Activated naive CD4-positive, alpha-beta T cell treated with anti-CD3 and anti-CD28 coated beads, Interleukin-2, amount 10 ng/mL, durations not matched to agents 7 days and 5 days (primary cell): Measurements from ENCODE around the gene CEP78.
"Not testable (repeated sequence)": the region's sequence is repeated elsewhere in the genome, so short reads cannot be mapped to it uniquely, and the experiment has no call there.

Source experiments
- CTCF ChIA-PET: fragments of 350-600 bp; sonication (Branson Sonifier 250); formaldehyde crosslinking; loops from one replicate; lab custom pipeline; 2021; ENCODE audit warnings: antibody characterized with exemption; lab: Charles Lee
- DNase-seq: peaks from one replicate; pipeline ENCODE4 v3.0.0-alpha.2; 2020
- H3K27ac Mint-ChIP-seq: one replicate; pipeline ENCODE4 v1.8.0; 2021; ENCODE audit warnings: mild to moderate bottlenecking, moderate library complexity, mixed read lengths
- H3K27me3 Mint-ChIP-seq: one replicate; pipeline ENCODE4 v1.8.0; 2021; ENCODE audit warnings: mild to moderate bottlenecking, mixed read lengths
- H3K36me3 Mint-ChIP-seq: one replicate; pipeline ENCODE4 v1.8.0; 2021; ENCODE audit warnings: mixed read lengths
- H3K4me1 Mint-ChIP-seq: one replicate; pipeline ENCODE4 v1.8.0; 2021; ENCODE audit warnings: mixed read lengths
- H3K4me3 Mint-ChIP-seq: one replicate; pipeline ENCODE4 v1.8.0; 2021; ENCODE audit warnings: mild to moderate bottlenecking, moderate library complexity, mixed read lengths
- H3K9me3 Mint-ChIP-seq: one replicate; pipeline ENCODE4 v1.8.0; 2021; ENCODE audit warnings: mixed read lengths

The CEP78 gene

DNA sequence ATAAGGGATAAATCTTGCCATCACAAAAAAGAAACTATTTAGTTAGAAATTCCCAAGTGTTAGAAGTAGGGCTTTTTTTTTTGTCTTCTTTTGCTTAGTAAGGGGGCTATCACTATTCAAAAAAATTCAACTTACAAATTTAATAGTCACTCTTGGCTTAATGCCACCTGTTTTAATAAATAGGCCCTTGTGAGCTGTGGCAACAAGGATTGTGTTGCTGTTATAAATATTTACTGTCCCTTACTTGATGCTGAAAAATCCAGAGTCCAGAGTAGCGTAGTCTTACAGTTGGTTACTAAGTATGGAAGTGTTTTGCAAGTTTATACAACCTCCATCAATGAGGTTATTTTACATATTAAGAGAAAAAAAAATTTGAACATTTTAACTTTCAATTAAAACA, 21.4 kb upstream of the CEP78 start:
- Mint-ChIP-seq H3K36me3 (peaks cover 2% of the 10 kb centered on the region), H3K27me3 (no peaks in the 10 kb centered on the region), H3K4me3 (no peak overlapping the region), H3K4me1 (peaks cover 39% of the 10 kb centered on the region), H3K9me3 (no peaks in the 10 kb centered on the region), H3K27ac (no peak overlapping the region)
- no peak for DNase-seq
- CTCF ChIA-PET = interaction anchor here (0.6 to 4.8 kb wide), 9 partner anchors 11 to 238 kb away, joined by 3 to 21 read pairs (median 3); no protein-coding TSS in a partner anchor

DNA sequence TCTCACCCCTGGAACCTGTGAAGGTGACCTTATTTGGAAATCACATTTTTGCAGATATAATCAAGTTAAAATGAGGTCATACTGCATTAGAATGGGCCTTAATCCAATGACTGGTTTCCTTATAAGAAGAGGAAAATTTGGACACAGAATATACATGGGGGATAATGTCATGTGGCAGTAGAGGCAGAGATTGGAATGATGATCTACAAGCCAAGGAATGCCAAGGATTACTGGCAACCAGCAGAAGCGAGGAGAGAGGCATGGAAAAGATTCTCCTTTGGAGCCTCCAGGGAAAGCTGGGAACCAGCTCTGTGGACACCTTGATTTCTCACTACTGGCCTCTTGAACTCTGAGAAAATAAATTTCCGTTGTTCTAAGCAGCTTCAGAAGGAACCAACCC, 20.2 kb upstream of the CEP78 start:
- DNase-seq = no peak
- H3K9me3 Mint-ChIP-seq = no peaks in the 10 kb centered on the region
- CTCF ChIA-PET = interaction anchor here (1.0 to 4.8 kb wide), 6 partner anchors 82 to 239 kb away, joined by 3 to 21 read pairs (median 3); partner anchors contain the start of gene PSAT1

DNA sequence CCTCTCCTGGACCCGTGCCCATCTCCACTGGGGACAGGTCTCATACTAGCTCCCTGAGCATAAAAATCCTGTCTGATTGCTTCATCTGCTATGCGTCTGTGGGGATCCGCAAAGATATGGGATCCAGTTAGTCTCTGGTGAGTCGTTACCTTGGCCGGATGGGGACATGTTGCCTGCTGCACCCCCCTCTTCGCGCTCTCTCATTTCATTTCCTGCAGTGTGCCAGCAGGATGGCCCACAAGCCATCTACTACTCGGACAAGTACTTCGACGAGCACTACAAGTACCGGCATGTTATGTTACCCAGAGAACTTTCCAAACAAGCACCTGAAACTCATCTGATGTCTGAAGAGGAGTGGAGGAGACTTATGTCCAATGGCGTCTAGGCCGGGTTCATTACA, 17.0 kb upstream of the CEP78 start:
- Mint-ChIP-seq H3K27ac (no peak overlapping the region), H3K4me1 (peaks cover under 1% of the 10 kb centered on the region), H3K36me3 (no peaks in the 10 kb centered on the region), H3K4me3 (no peak overlapping the region), H3K27me3 (peaks cover 22% of the 10 kb centered on the region), H3K9me3 (no peaks in the 10 kb centered on the region)
- no peak for DNase-seq
- CTCF ChIA-PET = no interaction called here

More for the DNA sequence above, 20.2 kb upstream of the CEP78 start:
- H3K27ac Mint-ChIP-seq = no peak overlapping the region
- no peak overlapping the region for H3K4me3 Mint-ChIP-seq
- H3K36me3 Mint-ChIP-seq = peaks cover 2% of the 10 kb centered on the region
- H3K27me3 Mint-ChIP-seq = peaks cover 9% of the 10 kb centered on the region
- peaks cover 31% of the 10 kb centered on the region for H3K4me1 Mint-ChIP-seq

DNA sequence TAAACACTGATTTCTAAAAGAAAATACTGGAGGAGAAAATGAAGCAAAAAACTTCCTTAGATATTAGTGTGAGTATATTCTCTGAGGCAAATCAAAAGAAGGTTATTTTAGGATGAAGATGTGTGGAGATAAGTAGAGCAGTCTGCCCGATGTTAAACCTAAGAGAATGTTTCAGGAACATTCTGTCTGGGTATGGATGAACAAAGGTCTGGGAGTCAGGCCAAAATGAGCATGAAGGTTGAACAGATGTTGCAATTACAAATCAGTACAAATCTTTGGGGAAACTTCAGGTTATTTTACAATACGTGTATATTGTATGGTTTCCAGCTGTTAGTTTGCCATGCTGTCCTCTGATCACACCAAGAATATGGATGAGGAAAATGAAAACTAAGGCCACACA, 14.4 kb upstream of the CEP78 start:
- DNase-seq = no peak
- no peaks in the 10 kb centered on the region for H3K4me1 Mint-ChIP-seq
- H3K9me3 Mint-ChIP-seq = no peaks in the 10 kb centered on the region
- no peaks in the 10 kb centered on the region for H3K36me3 Mint-ChIP-seq
- H3K4me3 Mint-ChIP-seq = no peak overlapping the region
- H3K27ac Mint-ChIP-seq = no peak overlapping the region
- H3K27me3 Mint-ChIP-seq = peaks cover 30% of the 10 kb centered on the region
- CTCF ChIA-PET = no interaction called here

DNA sequence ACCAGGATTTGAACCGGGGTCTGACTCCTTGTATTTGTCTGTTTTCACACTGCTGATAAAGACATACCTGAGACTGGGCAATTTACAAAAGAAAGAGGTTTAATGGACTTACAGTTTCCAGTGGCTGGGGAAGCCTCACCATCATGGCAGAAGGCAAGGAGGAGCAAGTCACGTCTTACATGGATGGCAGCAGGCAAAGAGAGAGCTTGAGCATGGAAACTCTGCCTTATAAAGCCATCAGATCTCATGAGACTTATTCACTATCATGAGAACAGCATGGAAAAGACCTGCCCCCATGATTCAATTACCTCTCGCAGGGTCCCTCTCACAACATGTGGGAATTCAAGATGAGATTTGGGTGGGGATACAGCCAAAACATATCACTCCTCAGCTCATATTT, 14.0 kb upstream of the CEP78 start:
- H3K4me3 Mint-ChIP-seq, H3K27ac Mint-ChIP-seq, H3K9me3 Mint-ChIP-seq, DNase-seq, CTCF ChIA-PET, H3K4me1 Mint-ChIP-seq, H3K36me3 Mint-ChIP-seq: not testable (repeated sequence)
- H3K27me3 Mint-ChIP-seq = peaks cover 35% of the 10 kb centered on the region

DNA sequence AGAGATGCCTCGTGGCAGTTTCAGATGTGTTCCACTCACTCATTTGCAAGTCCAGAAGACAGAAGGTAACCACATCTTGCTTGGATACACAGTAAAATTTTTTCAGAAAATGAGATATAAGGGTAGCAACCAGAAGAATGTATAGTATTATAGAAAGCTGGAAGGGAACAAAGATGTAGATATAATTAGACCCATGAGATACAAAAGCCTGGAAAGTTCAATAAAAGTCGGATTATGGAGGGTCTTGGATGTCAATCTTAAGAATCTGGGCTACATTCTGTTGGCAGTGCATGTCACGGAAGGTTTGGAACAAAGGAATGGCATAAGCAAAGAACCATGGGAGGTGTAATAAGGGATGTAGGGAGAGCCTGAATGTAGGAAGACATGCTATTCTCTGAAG, 5.1 kb upstream of the CEP78 start:
- CTCF ChIA-PET = no interaction called here

DNA sequence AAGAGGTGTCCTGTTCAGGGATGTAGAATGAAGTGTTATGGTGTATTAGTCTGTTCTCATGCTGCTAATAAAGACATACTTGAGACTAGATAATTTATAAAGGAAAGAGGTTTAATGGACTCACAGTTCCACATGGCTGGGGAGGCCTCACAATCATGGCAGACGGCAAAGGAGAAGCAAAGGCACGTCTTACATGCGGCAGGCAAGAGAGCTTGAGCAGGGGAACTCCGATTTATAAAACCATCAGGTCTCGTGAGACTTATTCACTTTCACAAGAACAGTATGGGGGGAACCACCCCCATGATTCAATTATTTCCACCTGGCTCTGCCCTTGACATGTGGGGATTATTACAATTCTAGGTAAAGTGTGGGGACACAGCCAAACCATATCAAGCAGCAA, 3.4 kb upstream of the CEP78 start:
- not testable (repeated sequence) for H3K27me3 Mint-ChIP-seq, DNase-seq, H3K36me3 Mint-ChIP-seq, H3K4me1 Mint-ChIP-seq, H3K27ac Mint-ChIP-seq, H3K4me3 Mint-ChIP-seq, H3K9me3 Mint-ChIP-seq
- CTCF ChIA-PET = interaction anchor here (1.2 to 1.4 kb wide), 2 partner anchors 19 to 137 kb away, joined by 3 to 4 read pairs; no protein-coding TSS in a partner anchor

More for the DNA sequence above, 5.1 kb upstream of the CEP78 start:
- Mint-ChIP-seq H3K4me3 (no peak overlapping the region), H3K4me1 (peaks cover under 1% of the 10 kb centered on the region), H3K36me3 (no peaks in the 10 kb centered on the region), H3K27me3 (peaks cover 13% of the 10 kb centered on the region), H3K27ac (no peak overlapping the region), H3K9me3 (no peaks in the 10 kb centered on the region)
- DNase-seq = no peak

DNA sequence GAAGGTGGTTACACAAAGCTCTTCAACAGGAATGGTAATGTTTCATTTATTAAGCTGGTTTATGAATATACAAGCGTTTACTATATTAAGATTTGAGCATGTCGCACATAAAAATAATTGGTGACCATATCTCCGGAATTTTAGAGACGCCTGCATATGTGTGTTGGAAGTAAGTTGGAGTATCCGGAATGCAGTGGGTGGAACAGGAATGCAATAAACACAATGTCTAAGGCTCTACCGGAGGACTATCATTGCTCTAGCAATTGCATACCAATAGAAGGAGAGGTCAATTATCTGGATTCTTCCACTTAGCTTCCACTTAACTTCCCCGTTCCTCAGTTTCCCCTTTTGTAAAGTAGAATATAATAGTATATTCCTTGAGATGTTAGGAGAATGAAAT, 1.1 kb upstream of the CEP78 start:
- peaks cover 18% of the 10 kb centered on the region for H3K36me3 Mint-ChIP-seq
- peaks cover 27% of the 10 kb centered on the region for H3K4me1 Mint-ChIP-seq
- DNase-seq = no peak
- H3K27me3 Mint-ChIP-seq = peaks cover 3% of the 10 kb centered on the region
- H3K9me3 Mint-ChIP-seq = no peaks in the 10 kb centered on the region
- peak overlapping the region; percentile 88 for H3K4me3 Mint-ChIP-seq
- H3K27ac Mint-ChIP-seq = peak overlapping the region; percentile 95
- CTCF ChIA-PET = no interaction called here

DNA sequence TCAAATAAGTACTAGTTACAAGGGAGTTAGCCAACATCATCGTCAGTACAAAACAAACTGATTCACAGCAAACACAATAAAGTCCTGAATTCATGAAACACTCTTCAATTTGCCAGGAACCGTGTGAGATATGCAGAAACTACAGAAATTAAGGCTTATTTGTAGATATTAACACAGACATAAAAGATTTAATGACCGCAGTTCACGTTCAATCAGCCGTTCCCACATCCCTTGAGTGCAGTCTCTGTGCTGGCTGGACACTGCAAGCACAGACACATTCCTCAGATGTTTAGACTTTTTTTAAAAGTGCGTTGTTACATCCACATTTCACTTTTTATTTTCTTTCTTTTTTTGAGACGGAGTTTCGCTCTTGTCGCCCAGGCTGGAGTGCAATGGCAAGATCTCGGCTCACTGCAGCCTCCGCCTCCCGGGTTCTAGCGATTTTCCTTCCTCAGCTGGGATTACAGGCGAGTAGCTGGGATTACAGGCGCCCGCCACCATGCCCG, 566 bp upstream of the CEP78 start:
- Mint-ChIP-seq H3K4me1 (peaks cover 32% of the 10 kb centered on the region), H3K4me3 (peak overlapping the region; percentile 88), H3K27me3 (peaks cover 3% of the 10 kb centered on the region), H3K27ac (peak overlapping the region; percentile 95), H3K36me3 (peaks cover 22% of the 10 kb centered on the region), H3K9me3 (no peaks in the 10 kb centered on the region)
- DNase-seq = no peak
- CTCF ChIA-PET = no interaction called here

DNA sequence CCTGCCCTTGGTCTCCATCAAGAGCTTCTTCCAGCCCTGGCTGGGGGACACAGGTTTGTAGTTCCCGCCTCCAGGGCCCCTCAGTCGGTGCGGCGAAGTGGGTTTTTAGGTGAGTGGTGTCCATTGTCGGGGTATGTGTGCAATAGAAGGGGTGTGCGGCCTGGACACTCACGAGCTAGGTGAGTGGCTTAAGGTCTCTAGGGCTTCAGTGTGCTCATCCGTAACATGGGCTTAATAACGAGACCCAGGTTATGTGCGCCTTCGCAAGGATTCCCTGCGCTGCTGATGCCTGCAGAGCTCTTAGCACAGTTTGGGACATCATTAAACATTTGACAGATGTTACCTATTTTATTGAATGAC, 656 bp downstream of the CEP78 start:
- peaks cover 3% of the 10 kb centered on the region for H3K27me3 Mint-ChIP-seq
- peak overlapping the region; percentile 85 for H3K27ac Mint-ChIP-seq
- DNase-seq = no peak
- H3K4me3 Mint-ChIP-seq = peak overlapping the region; percentile 88
- no peaks in the 10 kb centered on the region for H3K9me3 Mint-ChIP-seq
- CTCF ChIA-PET = interaction anchor here (0.9 to 1.0 kb wide), 4 partner anchors 23 to 134 kb away, joined by 3 read pairs; no protein-coding TSS in a partner anchor
- H3K36me3 Mint-ChIP-seq = peaks cover 27% of the 10 kb centered on the region
- peaks cover 37% of the 10 kb centered on the region for H3K4me1 Mint-ChIP-seq

DNA sequence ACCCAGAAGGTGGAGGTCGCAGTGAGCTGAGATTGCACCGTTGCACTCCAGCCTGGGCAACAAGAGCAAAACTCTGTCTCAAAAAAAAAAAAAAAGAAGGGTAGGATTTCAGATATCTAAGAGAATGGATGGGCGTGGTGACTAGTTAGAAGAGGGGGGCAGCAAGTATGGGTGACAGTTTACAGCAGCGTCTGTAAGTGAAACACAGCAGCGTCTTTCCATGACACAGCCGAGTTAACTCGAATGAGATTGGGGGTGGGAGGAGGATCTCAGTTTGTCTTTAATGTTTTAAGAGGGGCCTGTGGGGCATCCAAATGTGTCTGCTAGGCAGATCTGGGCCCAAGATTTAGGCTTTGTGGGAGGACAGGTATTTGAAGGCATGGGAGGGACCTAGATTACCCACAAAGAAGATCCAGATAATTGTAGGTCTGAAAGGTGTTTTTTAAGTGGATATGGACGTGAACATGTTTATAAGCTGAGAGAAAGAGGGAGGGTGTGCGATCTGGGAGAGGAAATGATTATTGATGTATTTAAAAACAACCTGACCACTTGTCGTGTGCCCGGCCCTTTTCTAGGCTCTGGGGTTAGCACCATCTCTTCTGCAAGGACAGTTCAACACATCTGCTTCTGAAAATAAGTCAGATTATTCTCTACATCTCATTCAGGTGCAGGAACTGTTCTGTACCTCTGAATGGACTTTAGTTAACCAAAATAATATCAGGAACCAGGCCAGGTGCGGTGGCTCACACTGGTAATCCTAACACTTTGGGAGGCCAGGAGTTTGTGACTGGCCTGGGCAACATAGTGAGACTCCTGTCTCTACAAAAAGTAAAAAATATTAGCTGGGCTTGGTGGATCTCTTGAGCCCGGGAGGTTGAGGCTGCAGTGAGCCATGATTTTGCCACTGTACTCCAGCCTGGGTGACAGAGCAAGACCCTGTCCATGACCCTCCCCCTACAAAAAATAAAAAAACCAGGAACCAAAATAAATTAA, 2.5 kb downstream of the CEP78 start:
- CTCF ChIA-PET = interaction anchor here (0.9 to 1.2 kb wide), 2 partner anchors 66 to 165 kb away, joined by 3 to 4 read pairs; no protein-coding TSS in a partner anchor
- H3K27ac Mint-ChIP-seq = peak overlapping the region; percentile 69

DNA sequence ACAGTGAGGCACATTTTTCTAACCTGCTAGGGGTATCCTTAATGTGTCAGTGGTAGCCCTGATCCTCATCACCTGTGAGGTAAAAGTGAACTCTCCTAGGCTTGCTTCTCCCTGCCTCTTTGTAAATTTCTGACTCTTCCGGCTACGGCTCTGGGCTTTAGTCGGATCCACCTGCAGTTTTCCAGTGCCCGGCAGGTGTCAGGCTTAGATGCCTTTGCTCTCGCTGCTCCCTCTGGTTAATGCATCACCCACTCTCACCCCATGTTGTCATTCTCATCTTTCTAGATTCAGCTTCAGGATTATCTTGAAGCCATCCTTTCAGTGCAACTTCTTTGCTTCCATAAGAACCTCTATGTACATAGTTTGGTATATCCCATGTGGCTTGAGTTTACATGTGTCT, 3.6 kb downstream of the CEP78 start:
- H3K4me3 Mint-ChIP-seq = no peak overlapping the region
- CTCF ChIA-PET = no interaction called here
- H3K36me3 Mint-ChIP-seq = peaks cover 42% of the 10 kb centered on the region

More for the DNA sequence above, 2.5 kb downstream of the CEP78 start:
- no peak for DNase-seq
- H3K27me3 Mint-ChIP-seq = peaks cover 3% of the 10 kb centered on the region
- peak overlapping the region; percentile 49 for H3K4me3 Mint-ChIP-seq
- H3K4me1 Mint-ChIP-seq = peaks cover 51% of the 10 kb centered on the region
- peaks cover 38% of the 10 kb centered on the region for H3K36me3 Mint-ChIP-seq
- no peaks in the 10 kb centered on the region for H3K9me3 Mint-ChIP-seq

DNA sequence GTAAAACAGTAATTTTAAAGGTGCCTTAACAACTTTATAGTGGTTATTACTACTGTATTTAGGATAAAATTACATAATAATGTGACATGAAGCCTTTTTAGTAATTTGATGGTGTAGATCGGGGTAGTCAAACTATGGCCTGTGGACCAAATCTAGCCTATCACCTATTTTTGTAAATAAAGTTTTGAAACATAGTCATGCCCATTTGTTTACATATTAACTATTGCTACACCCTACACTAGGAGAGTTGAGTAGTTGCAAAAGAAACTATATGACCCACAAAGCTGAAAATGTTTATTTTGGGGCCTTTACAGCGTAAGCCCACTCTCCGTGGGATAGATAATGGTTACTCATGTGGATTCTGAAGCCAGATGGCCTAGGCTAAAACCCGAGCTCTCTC, 6.2 kb downstream of the CEP78 start:
- DNase-seq = no peak
- no peaks in the 10 kb centered on the region for H3K9me3 Mint-ChIP-seq
- CTCF ChIA-PET = no interaction called here
- no peaks in the 10 kb centered on the region for H3K27me3 Mint-ChIP-seq
- H3K4me1 Mint-ChIP-seq = peaks cover 49% of the 10 kb centered on the region
- peaks cover 54% of the 10 kb centered on the region for H3K36me3 Mint-ChIP-seq
- no peak overlapping the region for H3K4me3 Mint-ChIP-seq
- peak overlapping the region; percentile 13 for H3K27ac Mint-ChIP-seq

More for the DNA sequence above, 3.6 kb downstream of the CEP78 start:
- H3K4me1 Mint-ChIP-seq = peaks cover 51% of the 10 kb centered on the region
- peaks cover 3% of the 10 kb centered on the region for H3K27me3 Mint-ChIP-seq
- DNase-seq = no peak
- H3K27ac Mint-ChIP-seq = no peak overlapping the region
- no peaks in the 10 kb centered on the region for H3K9me3 Mint-ChIP-seq

DNA sequence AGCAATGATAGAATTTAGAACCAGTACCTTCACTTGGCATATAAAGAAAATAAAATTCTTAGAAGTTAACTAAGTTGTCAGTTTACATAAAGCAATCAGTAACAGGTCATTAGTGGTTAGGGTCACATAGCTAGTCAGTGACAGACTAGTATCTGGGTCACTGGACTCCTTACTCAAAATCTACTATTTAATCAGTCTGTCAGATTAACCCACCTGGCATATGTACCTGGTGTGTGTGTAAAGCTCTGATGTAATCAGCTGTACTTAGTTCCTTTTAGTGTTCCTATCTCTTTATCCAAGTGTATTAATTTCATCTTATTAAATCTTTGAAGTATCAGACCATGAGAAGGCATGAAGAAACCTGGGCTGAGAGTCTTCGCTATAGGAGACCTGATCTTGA, 7.3 kb downstream of the CEP78 start:
- peaks cover 40% of the 10 kb centered on the region for H3K4me1 Mint-ChIP-seq
- peaks cover 57% of the 10 kb centered on the region for H3K36me3 Mint-ChIP-seq
- no peaks in the 10 kb centered on the region for H3K9me3 Mint-ChIP-seq
- no peak overlapping the region for H3K4me3 Mint-ChIP-seq
- H3K27ac Mint-ChIP-seq = no peak overlapping the region
- H3K27me3 Mint-ChIP-seq = no peaks in the 10 kb centered on the region
- DNase-seq = no peak
- CTCF ChIA-PET = no interaction called here
